K562 (cell line): ENCODE results near the gene ADD1. TPM values are rescaled to one million over a fixed set of nuclear protein-coding genes. Genes with fewer than 3 reads are reported as not detected.

Source experiments
- ATF1 ChIP-seq, 2 experiments: fragments of 450-650 bp in 1 of 2; IDR thresholded peaks; 2 replicates each; pipeline ENCODE4 v1.6.1; 2016; ENCODE audit warnings: missing compliant biosample characterization in 1 of 2, missing genetic modification characterization in 1 of 2
- CHD4 ChIP-seq: fragments of 200-600 bp; sonication (generic); IDR thresholded peaks from 3 replicates; pipeline ENCODE4 v1.6.1; 2012; ENCODE audit warnings: low read depth, mild to moderate bottlenecking, mixed read lengths, low read length, inconsistent platforms; ENCODE audit not compliant: insufficient read depth, insufficient replicate concordance, poor library complexity, severe bottlenecking
- ELF1 ChIP-seq: fragments of 200-800 bp; sonication (Bioruptor generic); IDR thresholded peaks from 2 replicates; pipeline ENCODE4 v1.6.1; 2016; ENCODE audit warnings: missing genetic modification characterization, missing compliant biosample characterization
- FOXK2 ChIP-seq, 2 experiments: fragments of 450-650 bp; IDR thresholded peaks in 1 of 2; conservative IDR thresholded peaks in 1 of 2; 2 replicates each; pipeline ENCODE4 v1.6.1; 2016; ENCODE audit warnings: low read depth in 2 of 2, mild to moderate bottlenecking in 1 of 2
- GATAD2A ChIP-seq: fragments of 450-650 bp; IDR thresholded peaks from 2 replicates; pipeline ENCODE4 v1.6.1; 2017
- GTF2A2 ChIP-seq: IDR thresholded peaks from 2 replicates; pipeline ENCODE4 v1.6.1; 2016; ENCODE audit warnings: mild to moderate bottlenecking, missing genetic modification characterization, missing compliant biosample characterization
- KAT8 ChIP-seq: fragments of 450-650 bp; IDR thresholded peaks from 2 replicates; pipeline ENCODE4 v1.6.1; 2016; ENCODE audit warnings: low read depth, mild to moderate bottlenecking
- KLF16 ChIP-seq: IDR thresholded peaks from 2 replicates; pipeline ENCODE4 v1.6.1; 2016; ENCODE audit warnings: antibody characterized with exemption
- L3MBTL2 ChIP-seq: fragments of 450-650 bp; IDR thresholded peaks from 2 replicates; pipeline ENCODE4 v1.6.1; 2016; ENCODE audit warnings: mild to moderate bottlenecking, moderate library complexity
- MEF2D ChIP-seq: conservative IDR thresholded peaks from 2 replicates; pipeline ENCODE4 v1.6.1; 2016; ENCODE audit warnings: low read depth, missing genetic modification characterization, missing compliant biosample characterization
- NRF1 ChIP-seq, 2 experiments: fragments of 450-650 bp; IDR thresholded peaks in 1 of 2; conservative IDR thresholded peaks in 1 of 2; 2 replicates each; pipeline ENCODE4 v1.6.1; 2014; ENCODE audit warnings: mild to moderate bottlenecking in 2 of 2
- PHB ChIP-seq: fragments of 250-450 bp; sonication (Bioruptor Pico); IDR thresholded peaks from 2 replicates; pipeline ENCODE4 v1.5.0; 2021
- PRPF4 ChIP-seq: fragments of 200-400 bp; formaldehyde crosslinking; IDR thresholded peaks from one replicate; pipeline ENCODE4 v1.6.1; 2017; ENCODE audit warnings: low read length, low read depth, mild to moderate bottlenecking; ENCODE audit not compliant: insufficient read depth, poor library complexity, severe bottlenecking
- SMC3 ChIP-seq: conservative IDR thresholded peaks from 2 replicates; pipeline ENCODE4 v1.6.1; 2011; ENCODE audit warnings: low read depth, low read length, improper control_type of control experiment; ENCODE audit not compliant: insufficient read depth
- TRIM28 ChIP-seq: fragments of 450-650 bp; IDR thresholded peaks from 2 replicates; pipeline ENCODE4 v1.6.1; 2017
- XRCC4 ChIP-seq: IDR thresholded peaks from one replicate; pipeline ENCODE4 v1.6.1; 2011; ENCODE audit not compliant: insufficient read depth, insufficient read length; ENCODE audit errors: extremely low read depth
- ZBTB7A ChIP-seq: IDR thresholded peaks from 2 replicates; pipeline ENCODE4 v1.6.1; 2011; ENCODE audit warnings: low read depth, mild to moderate bottlenecking, low read length, moderate library complexity, borderline replicate concordance; ENCODE audit not compliant: control insufficient read depth
- ZNF12 ChIP-seq: sonication (generic); formaldehyde crosslinking; IDR thresholded peaks from 2 replicates; pipeline ENCODE4 v1.4.0; 2020; ENCODE audit warnings: mild to moderate bottlenecking, missing genetic modification reagents
- ZNF140 ChIP-seq: fragments of 250-450 bp; sonication (Bioruptor Pico); IDR thresholded peaks from 2 replicates; pipeline ENCODE4 v1.8.0; 2021; ENCODE audit warnings: moderate library complexity, mild to moderate bottlenecking, inconsistent platforms
- ZNF407 ChIP-seq: fragments of 450-650 bp; IDR thresholded peaks from 2 replicates; pipeline ENCODE4 v1.6.1; 2016; ENCODE audit warnings: low read depth
- polyA plus RNA-seq, 8 experiments: library from polyadenylated mRNA; depleted of rRNA in 4 of 8; stranded (reverse) in 5 of 8; unstranded in 3 of 8; fragments of >200 nt; fragmentation: Nextera tagmentation in 2 of 8; fragmentation: Illumina TruSeq in 1 of 8; extraction: Ambion mirVana in 2 of 8; extraction: Trizol in 1 of 8; gene quantifications; 2 replicates each; pipeline versions ENCODE4 v1.2.1 to v1.2.3, GENCODE V29; 2011 to 2014; ENCODE audit warnings: inconsistent platforms in 1 of 8, missing spikeins in 1 of 8
- total RNA-seq, 7 experiments: library from RNA; depleted of rRNA in 6 of 7; stranded (reverse); fragments of >200 nt in 6 of 7; fragmentation: Illumina TruSeq in 2 of 7; extraction: Trizol in 2 of 7; gene quantifications; 2 replicates each; pipeline versions ENCODE4 v1.2.1 to v1.2.3, GENCODE V29; 2011 to 2021; ENCODE audit warnings: low replicate concordance in 1 of 7

Gene ADD1
- total and polyA plus RNA-seq, 9 of the 15 experiments (the other 6 are each of a cell fraction or from before 2014, with no cell fraction given): 17.5 to 153 (median 74.0) TPM

GRCh38 chr4:2963175-2963965, 119.7 kb downstream of the ADD1 start, which contains the start of the genes GRK4 and NOP14 (continued):
- TF ChIP-seq ZNF407 (no peak), MEF2D (tag) (no peak), ZBTB7A (peak; percentile 79), GATAD2A (peak; percentile 36; the same call in 1 of the 2 replicates), ZNF12 (CRISPR knock-in tag) (peak; percentile 67), KLF16 (no peak), ELF1 (tag) (peak; percentile 70), FOXK2 (conservative IDR thresholded peaks at IDR 0.05 in 1 of 2, IDR thresholded peaks at IDR 0.05 in 1 of 2; ENCODE audit: low read depth in 2 of 2) (peak; percentile 99 to 100), GTF2A2 (tag) (no peak), PHB (CRISPR knock-in tag) (0 out of 2 replicates have a peak, but pooled peaks have one; percentile 38), CHD4 (no peak), SMC3 (0 out of 2 replicates have a peak, but pooled peaks have one; percentile 5), PRPF4 (peak; percentile 60), ATF1 (CRISPR knock-in tag; IDR thresholded peaks at IDR 0.05) (no peak), ATF1 (tag; IDR thresholded peaks at IDR 0.05) (peak; percentile 89), TRIM28 (no peak), ZNF140 (CRISPR knock-in tag) (no peak), XRCC4 (no peak), KAT8 (no peak), NRF1 (conservative IDR thresholded peaks at IDR 0.05 in 1 of 2, IDR thresholded peaks at IDR 0.05 in 1 of 2) (peak; percentile 75 to 81), L3MBTL2 (peak; percentile 100)
